ENCODE results near the gene FOXN3. TPM values are rescaled to one million over a fixed set of nuclear protein-coding genes. Genes with fewer than 3 reads are reported as not detected.

Gene FOXN3
- total RNA-seq, 1 experiment from 2014 or later, result 125 TPM

GRCh38 chr14:89406361-89406760, 10.7 kb downstream of the FOXN3 start:
- Histone ChIP-seq H3K23ac (ENCODE audit: insufficient read length, low read depth, low read length) (no peak overlapping the region), H3T11ph (ENCODE audit: low read length) (no peak overlapping the region)
- peaks cover 35 to 85% (median 39%) of the 10 kb centered on the region in 3 experiments for H3K36me3 Mint-ChIP-seq (ENCODE audit: insufficient read depth in 1 of 3, low read depth in 3 of 3)

More at GRCh38 chr14:89406361-89406760, 10.7 kb downstream of the FOXN3 start:
- Histone ChIP-seq H3K9me3 (ENCODE audit: control insufficient read depth, low read depth, low read length) (no peaks in the 10 kb centered on the region), H2BK15ac (ENCODE audit: low read depth, low read length) (no peak overlapping the region), H3K23me2 (ENCODE audit: insufficient read length, low read depth, low read length, poor library complexity, severe bottlenecking) (no peaks in the 10 kb centered on the region), H2BK20ac (ENCODE audit: low read depth, low read length, poor library complexity, severe bottlenecking) (no peak overlapping the region), H3K79me2 (ENCODE audit: insufficient read depth, low read length) (peaks cover 87% of the 10 kb centered on the region), H2AFZ (ENCODE audit: low read length) (no peak overlapping the region), H4K20me1 (ENCODE audit: control insufficient read depth, insufficient read depth, insufficient read length) (no peaks in the 10 kb centered on the region), H2BK5ac (ENCODE audit: insufficient read length, low read length) (no peak overlapping the region), H3K18ac (ENCODE audit: insufficient read length, low read depth, low read length) (no peak overlapping the region), H3K56ac (ENCODE audit: insufficient read length, low read depth, low read length) (no peak overlapping the region), H3K9ac (ENCODE audit: extremely low read depth, insufficient read length, low read length) (no peak overlapping the region), H3K27ac (ENCODE audit: insufficient read length, low read depth, low read length) (no peak overlapping the region), H3K79me1 (ENCODE audit: insufficient read depth, low read depth, low read length, poor library complexity, severe bottlenecking) (peaks cover 11% of the 10 kb centered on the region), H3K4me1 (ENCODE audit: insufficient read depth, low read length) (peaks cover 12% of the 10 kb centered on the region; the same call in 1 of the 2 replicates), H2BK120ac (ENCODE audit: low read depth, low read length, poor library complexity, severe bottlenecking) (no peak overlapping the region), H4K5ac (ENCODE audit: insufficient read length, low read depth, low read length) (no peak overlapping the region), H3K14ac (ENCODE audit: insufficient read depth, low read length) (no peak overlapping the region), H2AK5ac (ENCODE audit: insufficient read length, low read length) (no peak overlapping the region), H3K4me2 (ENCODE audit: insufficient read depth, insufficient read length, low read length) (no peak overlapping the region), H3K4ac (ENCODE audit: low read depth, low read length) (no peak overlapping the region), H4K8ac (replicated peaks; ENCODE audit: insufficient read length, low read depth, low read length) (no peak overlapping the region), H2BK12ac (ENCODE audit: insufficient read length, low read depth, low read length) (no peak overlapping the region), H4K91ac (ENCODE audit: insufficient read length, low read depth, low read length) (no peak overlapping the region), H3K27me3 (ENCODE audit: insufficient read depth, low read length) (no peaks in the 10 kb centered on the region)
- Mint-ChIP-seq H3K4me3 (no peak overlapping the region), H3K27ac (no peak overlapping the region), H3K4me1 (peaks cover 60 to 63% of the 10 kb centered on the region in 2 experiments), H3K27me3 (ENCODE audit: low read depth) (no peaks in the 10 kb centered on the region), H3K9me3 (peaks cover 6% of the 10 kb centered on the region in 2 experiments; a peak in 4 of 5 replicates)
- TF ChIP-seq, protein P1, sequence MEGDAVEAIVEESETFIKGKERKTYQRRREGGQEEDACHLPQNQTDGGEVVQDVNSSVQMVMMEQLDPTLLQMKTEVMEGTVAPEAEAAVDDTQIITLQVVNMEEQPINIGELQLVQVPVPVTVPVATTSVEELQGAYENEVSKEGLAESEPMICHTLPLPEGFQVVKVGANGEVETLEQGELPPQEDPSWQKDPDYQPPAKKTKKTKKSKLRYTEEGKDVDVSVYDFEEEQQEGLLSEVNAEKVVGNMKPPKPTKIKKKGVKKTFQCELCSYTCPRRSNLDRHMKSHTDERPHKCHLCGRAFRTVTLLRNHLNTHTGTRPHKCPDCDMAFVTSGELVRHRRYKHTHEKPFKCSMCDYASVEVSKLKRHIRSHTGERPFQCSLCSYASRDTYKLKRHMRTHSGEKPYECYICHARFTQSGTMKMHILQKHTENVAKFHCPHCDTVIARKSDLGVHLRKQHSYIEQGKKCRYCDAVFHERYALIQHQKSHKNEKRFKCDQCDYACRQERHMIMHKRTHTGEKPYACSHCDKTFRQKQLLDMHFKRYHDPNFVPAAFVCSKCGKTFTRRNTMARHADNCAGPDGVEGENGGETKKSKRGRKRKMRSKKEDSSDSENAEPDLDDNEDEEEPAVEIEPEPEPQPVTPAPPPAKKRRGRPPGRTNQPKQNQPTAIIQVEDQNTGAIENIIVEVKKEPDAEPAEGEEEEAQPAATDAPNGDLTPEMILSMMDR (conservative IDR thresholded peaks at IDR 0.05), result no peak
- DNase-seq, result no peak
